K562 (cell line): ENCODE results near the gene FTO. TPM values are rescaled to one million over a fixed set of nuclear protein-coding genes. Genes with fewer than 3 reads are reported as not detected.

ENCODE experiments used
- ATAC-seq: fragments of 200-7000 bp; cut with Tn5 transposase; 3 replicates; pipeline ENCODE4 v1.9.1; 2020; ENCODE audit warnings: moderate library complexity
- BruUV-seq: library from RNA; stranded (reverse); fragments of 400-500 nt; replicated peaks from 2 replicates; lab custom pipeline; 2021; lab: Mats Ljungman, UMichigan
- CTCF ChIA-PET: fragments of 300-600 bp; formaldehyde crosslinking; extraction: SDS; loops from one replicate; lab custom pipeline; 2021; ENCODE audit warnings: low intra/inter-chr PET ratio; lab: Yijun Ruan, JAX
- POLR2A ChIA-PET: fragments of 300-600, 350-650 bp; sonication (Branson Sonifier 250); formaldehyde crosslinking; extraction: SDS; loops from one replicate; lab custom pipeline; 2021; ENCODE audit warnings: antibody characterized with exemption, inconsistent platforms; lab: Yijun Ruan, JAX
- DNase-seq, 4 experiments: peaks; one replicate each; pipeline versions ENCODE4 v3.0.0 to v3.0.0-alpha.2; 2011 to 2018; ENCODE audit warnings: low spot score in 3 of 4, mixed read lengths in 3 of 4; ENCODE audit errors: extremely low read depth in 1 of 4
- FAIRE-seq: peaks from 2 replicates; lab custom pipeline; 2011; peaks lifted over from hg19 to GRCh38; lab: Jason Lieb, UNC
- H2AFZ ChIP-seq: 2 replicates; pipeline ENCODE4 v1.6.0; 2011; ENCODE audit warnings: low read depth, low read length, control low read depth, inconsistent platforms
- H3K27ac ChIP-seq: fragments of 200-600 bp; 3 replicates; pipeline ENCODE4 v1.8.0; 2011; ENCODE audit warnings: low read depth, mild to moderate bottlenecking, control low read depth, inconsistent platforms, low read length, moderate library complexity, mixed read lengths; ENCODE audit errors: extremely low read depth
- H3K27me3 ChIP-seq, 2 experiments: fragments of 300-600 bp in 1 of 2; 2 replicates in 1 of 2; 3 replicates in 1 of 2; pipeline versions ENCODE4 v1.6.0 to v1.8.0; 2011; ENCODE audit warnings: inconsistent platforms in 2 of 2, low read length in 2 of 2, mild to moderate bottlenecking in 1 of 2, mixed read lengths in 1 of 2, moderate library complexity in 1 of 2; ENCODE audit not compliant: control insufficient read depth in 2 of 2, insufficient read depth in 2 of 2
- H3K36me3 ChIP-seq: fragments of 300-600 bp; 3 replicates; pipeline ENCODE4 v1.8.0; 2011; ENCODE audit warnings: mild to moderate bottlenecking, low read length, inconsistent platforms; ENCODE audit not compliant: control insufficient read depth, insufficient read depth
- H3K4me1 ChIP-seq, 2 experiments: fragments of 200-600 bp in 1 of 2; replicated peaks in 1 of 2; 2 replicates in 1 of 2; 3 replicates in 1 of 2; pipeline versions ENCODE4 v1.5.1 to v1.8.0; 2011; ENCODE audit warnings: inconsistent platforms in 2 of 2, low read length in 2 of 2, mild to moderate bottlenecking in 1 of 2, mixed read lengths in 1 of 2, moderate library complexity in 1 of 2; ENCODE audit not compliant: control insufficient read depth in 2 of 2, insufficient read depth in 2 of 2
- H3K4me2 ChIP-seq: 2 replicates; pipeline ENCODE4 v1.6.1; 2011; ENCODE audit warnings: low read length, control low read depth, inconsistent platforms, mixed read lengths; ENCODE audit not compliant: insufficient read depth
- H3K4me3 ChIP-seq: fragments of 200-600 bp; sonication (generic), shearing (Covaris generic); 2 replicates; pipeline ENCODE4 v1.5.1; 2016; ENCODE audit warnings: control low read depth, inconsistent platforms
- H3K79me2 ChIP-seq: fragments of 200-600 bp; 3 replicates; pipeline ENCODE4 v1.8.0; 2011; ENCODE audit warnings: low read length, inconsistent platforms; ENCODE audit not compliant: control insufficient read depth, insufficient read depth
- H3K9ac ChIP-seq, 2 experiments: 2 replicates each; pipeline versions ENCODE4 v1.6.0 to v1.6.1; 2011; ENCODE audit warnings: low read depth in 2 of 2, low read length in 2 of 2, control low read depth in 1 of 2, inconsistent platforms in 1 of 2, mild to moderate bottlenecking in 1 of 2, mixed read lengths in 1 of 2; ENCODE audit not compliant: insufficient read depth in 1 of 2
- H3K9me1 ChIP-seq: one replicate; pipeline ENCODE4 v1.6.0; 2011; ENCODE audit warnings: inconsistent platforms, mild to moderate bottlenecking, low read length, moderate library complexity; ENCODE audit not compliant: control insufficient read depth, insufficient read depth
- H3K9me3 ChIP-seq: replicated peaks from 2 replicates; pipeline ENCODE4 v1.5.1; 2011; ENCODE audit warnings: low read depth, low read length, inconsistent platforms; ENCODE audit not compliant: control insufficient read depth, insufficient read depth
- H4K20me1 ChIP-seq: replicated peaks from 2 replicates; pipeline ENCODE4 v1.6.1; 2011; ENCODE audit warnings: low read length, inconsistent platforms, mixed read lengths; ENCODE audit not compliant: control insufficient read depth, insufficient read depth
- BRF1 ChIP-seq: IDR thresholded peaks from 3 replicates; pipeline ENCODE4 v1.6.1; 2011; ENCODE audit warnings: borderline replicate concordance, mild to moderate bottlenecking; ENCODE audit not compliant: insufficient read length; ENCODE audit errors: extremely low read depth
- CHD7 ChIP-seq: fragments of 200-600 bp; sonication (generic); IDR thresholded peaks from one replicate; pipeline ENCODE4 v1.6.1; 2012; ENCODE audit warnings: mild to moderate bottlenecking, low read depth, low read length, inconsistent platforms
- DPF2 ChIP-seq: fragments of 450-650 bp; IDR thresholded peaks from 2 replicates; pipeline ENCODE4 v1.6.1; 2016
- RBBP5 ChIP-seq: fragments of 200-600 bp; sonication (generic); IDR thresholded peaks from 2 replicates; pipeline ENCODE4 v1.6.1; 2012; ENCODE audit warnings: borderline replicate concordance, mild to moderate bottlenecking, low read length, control low read depth, inconsistent platforms; ENCODE audit not compliant: insufficient read depth, poor library complexity, severe bottlenecking
- RBM25 ChIP-seq: fragments of 200-400 bp; formaldehyde crosslinking; IDR thresholded peaks from 2 replicates; pipeline ENCODE4 v1.6.1; 2018; ENCODE audit warnings: low read length, low read depth, moderate library complexity; ENCODE audit not compliant: severe bottlenecking
- RNF219 ChIP-seq: fragments of 250-450 bp; sonication (Bioruptor Pico); IDR thresholded peaks from 2 replicates; pipeline ENCODE4 v1.5.0; 2022; ENCODE audit warnings: mild to moderate bottlenecking
- WGBS: fragments of 100-300 bp; shearing (Covaris generic); methylation state at CpG from one replicate; pipeline ENCODE4 v1.1.6; 2016; ENCODE audit warnings: low coverage, mixed read lengths; ENCODE audit not compliant: insufficient coverage; ENCODE audit errors: missing lambda C conversion rate; 5-methylcytosine and 5-hydroxymethylcytosine counted together
- in situ Hi-C: fragments of 300-500 bp; cut with MboI; formaldehyde crosslinking; loops from 4 replicates; pipeline ENCODE4 v1.15.0; 2018; ENCODE audit warnings: inconsistent platforms, mixed read lengths
- intact Hi-C: fragments of 100-400 bp; cut with micrococcal nuclease; formaldehyde crosslinking; loops from 2 replicates; pipeline ENCODE4 v1.14.2; 2022
- polyA plus RNA-seq, 8 experiments: library from polyadenylated mRNA; depleted of rRNA in 4 of 8; stranded (reverse) in 5 of 8; unstranded in 3 of 8; fragments of >200 nt; fragmentation: Nextera tagmentation in 2 of 8; fragmentation: Illumina TruSeq in 1 of 8; extraction: Ambion mirVana in 2 of 8; extraction: Trizol in 1 of 8; gene quantifications; 2 replicates each; pipeline versions ENCODE4 v1.2.1 to v1.2.3, GENCODE V29; 2011 to 2014; ENCODE audit warnings: inconsistent platforms in 1 of 8, missing spikeins in 1 of 8
- total RNA-seq, 7 experiments: library from RNA; depleted of rRNA in 6 of 7; stranded (reverse); fragments of >200 nt in 6 of 7; fragmentation: Illumina TruSeq in 2 of 7; extraction: Trizol in 2 of 7; gene quantifications; 2 replicates each; pipeline versions ENCODE4 v1.2.1 to v1.2.3, GENCODE V29; 2011 to 2021; ENCODE audit warnings: low replicate concordance in 1 of 7

The FTO gene
- total and polyA plus RNA-seq, 9 of the 15 experiments (the other 6 are each of a cell fraction or from before 2014, with no cell fraction given) = 11.3 to 27.7 (median 25.5) TPM

- DNase-seq = no peak
- H3K27ac ChIP-seq = no peak overlapping the region
- no peaks in the 10 kb centered on the region for H3K27me3 ChIP-seq
- CTCF ChIA-PET = no interaction called here
- FAIRE-seq = no peak
- POLR2A ChIA-PET = interaction anchor here (0.7 to 1.0 kb wide), 2 partner anchors 12 to 924 kb away, joined by 3 read pairs; no protein-coding TSS in a partner anchor
- H3K9me3 ChIP-seq = no peaks in the 10 kb centered on the region
- intact Hi-C loops = no loop called here
- H3K79me2 ChIP-seq = no peaks in the 10 kb centered on the region
- H3K4me1 ChIP-seq = no peaks in the 10 kb centered on the region
- no TSS peak for BruUV-seq
- H3K4me3 ChIP-seq = no peak overlapping the region
- in situ Hi-C loops = no loop called here
- no peaks in the 10 kb centered on the region for H4K20me1 ChIP-seq
- H3K4me2 ChIP-seq = no peak overlapping the region
- ATAC-seq = no peak
- no peak overlapping the region for H3K9ac ChIP-seq
- no peaks in the 10 kb centered on the region for H3K9me1 ChIP-seq
- no peaks in the 10 kb centered on the region for H3K36me3 ChIP-seq
- H2AFZ ChIP-seq = no peak overlapping the region
- WGBS = 50% methylated on average over 7 of the region's 7 CpGs
- no peak for TF ChIP-seq RBBP5
- TF ChIP-seq BRF1 = no peak
- no peak for TF ChIP-seq CHD7
- TF ChIP-seq RNF219 (CRISPR knock-in tag) = no peak
- TF ChIP-seq DPF2 = no peak
- peak; percentile 32 for TF ChIP-seq RBM25
These were observed 182.8 kb downstream of the FTO start for GRCh38 chr16:53886482-53887378.
